ENCODE results near the gene MOK.
A peak's percentile ranks its signal among the peaks of the same experiment; 100 is the strongest.

MOK gene

GRCh38 chr14:102295270-102295669 is 9.7 kb downstream of the MOK start:
- no peak for DNase-seq (ENCODE audit: low read depth)
- no peak overlapping the region for H3K4me3 ChIP-seq (ENCODE audit: low read depth, low read length)

- H3K4me3 ChIP-seq (ENCODE audit: low read depth, low read length), result no peak overlapping the region
- no peak for DNase-seq (ENCODE audit: low read depth)
Measured at GRCh38 chr14:102293781-102294180, 11.2 kb downstream of the MOK start.

GRCh38 chr14:102292441-102292840 is 12.5 kb downstream of the MOK start:
- H3K4me3 ChIP-seq (ENCODE audit: low read depth, low read length), result no peak overlapping the region
- no peak for DNase-seq (ENCODE audit: low read depth)

- no peak for DNase-seq (ENCODE audit: low read depth)
- H3K4me3 ChIP-seq (ENCODE audit: low read depth, low read length), result no peak overlapping the region
Measured at GRCh38 chr14:102288139-102288538, 16.8 kb downstream of the MOK start.

GRCh38 chr14:102285106-102285505 is 19.9 kb downstream of the MOK start:
- no peak for DNase-seq (ENCODE audit: low read depth)
- no peak overlapping the region for H3K4me3 ChIP-seq (ENCODE audit: low read depth, low read length)

- DNase-seq (ENCODE audit: low read depth), result no peak
- H3K4me3 ChIP-seq (ENCODE audit: low read depth, low read length), result no peak overlapping the region
Measured at GRCh38 chr14:102283631-102284129, 21.3 kb downstream of the MOK start.

- no peak for DNase-seq (ENCODE audit: low read depth)
- H3K4me3 ChIP-seq (ENCODE audit: low read depth, low read length), result no peak overlapping the region
Measured at GRCh38 chr14:102282751-102283465, 22.1 kb downstream of the MOK start.

- no peak overlapping the region for H3K4me3 ChIP-seq (ENCODE audit: low read depth, low read length)
- DNase-seq (ENCODE audit: low read depth), result peak; percentile 98
Measured at GRCh38 chr14:102280376-102280962, 24.5 kb downstream of the MOK start.

- H3K4me3 ChIP-seq (ENCODE audit: low read depth, low read length), result no peak overlapping the region
- DNase-seq (ENCODE audit: low read depth), result peak; percentile 100
Measured at GRCh38 chr14:102279688-102280348, 25.1 kb downstream of the MOK start.

- no peak overlapping the region for H3K4me3 ChIP-seq (ENCODE audit: low read depth, low read length)
- DNase-seq (ENCODE audit: low read depth), result no peak
Measured at GRCh38 chr14:102279282-102279681, 25.7 kb downstream of the MOK start.

- no peak for DNase-seq (ENCODE audit: low read depth)
- H3K4me3 ChIP-seq (ENCODE audit: low read depth, low read length), result no peak overlapping the region
Measured at GRCh38 chr14:102278631-102278935, 26.4 kb downstream of the MOK start.

GRCh38 chr14:102277874-102278630 is 26.9 kb downstream of the MOK start:
- no peak overlapping the region for H3K4me3 ChIP-seq (ENCODE audit: low read depth, low read length)
- DNase-seq (ENCODE audit: low read depth), result no peak

GRCh38 chr14:102275866-102276265 is 29.1 kb downstream of the MOK start:
- no peak overlapping the region for H3K4me3 ChIP-seq (ENCODE audit: low read depth, low read length)
- no peak for DNase-seq (ENCODE audit: low read depth)

GRCh38 chr14:102272392-102272791 is 32.6 kb downstream of the MOK start:
- no peak overlapping the region for H3K4me3 ChIP-seq (ENCODE audit: low read depth, low read length)
- no peak for DNase-seq (ENCODE audit: low read depth)

- DNase-seq (ENCODE audit: low read depth), result no peak
- H3K4me3 ChIP-seq (ENCODE audit: low read depth, low read length), result no peak overlapping the region
Measured at GRCh38 chr14:102264775-102265174, 40.2 kb downstream of the MOK start.

- DNase-seq (ENCODE audit: low read depth), result no peak
Measured at GRCh38 chr14:102264355-102264754, 40.6 kb downstream of the MOK start.

GRCh38 chr14:102262929-102263462 is 42.0 kb downstream of the MOK start:
- H3K4me3 ChIP-seq (ENCODE audit: low read depth, low read length), result no peak overlapping the region
- peak; percentile 48 for DNase-seq (ENCODE audit: low read depth)

More at GRCh38 chr14:102264355-102264754, 40.6 kb downstream of the MOK start:
- H3K4me3 ChIP-seq (ENCODE audit: low read depth, low read length), result no peak overlapping the region

GRCh38 chr14:102258136-102258535 is 46.8 kb downstream of the MOK start:
- no peak for DNase-seq (ENCODE audit: low read depth)
- no peak overlapping the region for H3K4me3 ChIP-seq (ENCODE audit: low read depth, low read length)

GRCh38 chr14:102256716-102257115 is 48.2 kb downstream of the MOK start:
- no peak overlapping the region for H3K4me3 ChIP-seq (ENCODE audit: low read depth, low read length)
- DNase-seq (ENCODE audit: low read depth), result no peak
